ENCODE data around the gene HIBCH. TPM values are rescaled to one million over a fixed set of nuclear protein-coding genes. Genes with fewer than 3 reads are reported as not detected.

HIBCH gene
- total and polyA plus RNA-seq, 4 donors, result 20.2 to 65.2 (median 32.8) TPM

GRCh38 chr2:190165491-190165890 lies 154.1 kb downstream of the HIBCH start:
- WGBS, result 95% methylated on average over 1 of the region's 1 CpG
- Histone ChIP-seq H3K4me1 (ENCODE audit: control insufficient read depth in 4 of 4, insufficient read depth in 4 of 4, low read length in 3 of 4) (no peaks in the 10 kb centered on the region), H3K9me3 (ENCODE audit: control insufficient read depth in 4 of 4, low read length in 3 of 4) (no peaks in the 10 kb centered on the region), H3K9ac (ENCODE audit: low read depth in 1 of 2, low read length in 2 of 2) (no peak overlapping the region), H3K4me3 (ENCODE audit: low read depth in 1 of 3, low read length in 3 of 3) (no peak overlapping the region), H3K36me3 (ENCODE audit: control insufficient read depth in 4 of 4, insufficient read depth in 3 of 4, low read depth in 1 of 4, low read length in 3 of 4) (no peaks in the 10 kb centered on the region), H3K27ac (ENCODE audit: low read depth in 1 of 2, low read length in 2 of 2) (no peak overlapping the region), H3K27me3 (ENCODE audit: control insufficient read depth in 4 of 4, insufficient read depth in 4 of 4, low read length in 3 of 4) (no peaks in the 10 kb centered on the region)
- TF ChIP-seq, protein P1, sequence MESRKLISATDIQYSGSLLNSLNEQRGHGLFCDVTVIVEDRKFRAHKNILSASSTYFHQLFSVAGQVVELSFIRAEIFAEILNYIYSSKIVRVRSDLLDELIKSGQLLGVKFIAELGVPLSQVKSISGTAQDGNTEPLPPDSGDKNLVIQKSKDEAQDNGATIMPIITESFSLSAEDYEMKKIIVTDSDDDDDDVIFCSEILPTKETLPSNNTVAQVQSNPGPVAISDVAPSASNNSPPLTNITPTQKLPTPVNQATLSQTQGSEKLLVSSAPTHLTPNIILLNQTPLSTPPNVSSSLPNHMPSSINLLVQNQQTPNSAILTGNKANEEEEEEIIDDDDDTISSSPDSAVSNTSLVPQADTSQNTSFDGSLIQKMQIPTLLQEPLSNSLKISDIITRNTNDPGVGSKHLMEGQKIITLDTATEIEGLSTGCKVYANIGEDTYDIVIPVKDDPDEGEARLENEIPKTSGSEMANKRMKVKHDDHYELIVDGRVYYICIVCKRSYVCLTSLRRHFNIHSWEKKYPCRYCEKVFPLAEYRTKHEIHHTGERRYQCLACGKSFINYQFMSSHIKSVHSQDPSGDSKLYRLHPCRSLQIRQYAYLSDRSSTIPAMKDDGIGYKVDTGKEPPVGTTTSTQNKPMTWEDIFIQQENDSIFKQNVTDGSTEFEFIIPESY (IDR thresholded peaks at IDR 0.05), result no peak
- TF ChIP-seq HNF4A (conservative IDR thresholded peaks at IDR 0.05) (no peak), TAF1 (conservative IDR thresholded peaks at IDR 0.05) (no peak), FOXA2 (IDR thresholded peaks at IDR 0.05) (no peak), GABPA (IDR thresholded peaks at IDR 0.05 in 1 of 2, conservative IDR thresholded peaks at IDR 0.05 in 1 of 2) (no peak), MAX (IDR thresholded peaks at IDR 0.05) (no peak), EGR1 (IDR thresholded peaks at IDR 0.05; ENCODE audit: low read depth in 2 of 2) (no peak), RXRA (IDR thresholded peaks at IDR 0.05) (no peak), RAD21 (IDR thresholded peaks at IDR 0.05) (no peak)
- TF ChIP-seq, protein P2, sequence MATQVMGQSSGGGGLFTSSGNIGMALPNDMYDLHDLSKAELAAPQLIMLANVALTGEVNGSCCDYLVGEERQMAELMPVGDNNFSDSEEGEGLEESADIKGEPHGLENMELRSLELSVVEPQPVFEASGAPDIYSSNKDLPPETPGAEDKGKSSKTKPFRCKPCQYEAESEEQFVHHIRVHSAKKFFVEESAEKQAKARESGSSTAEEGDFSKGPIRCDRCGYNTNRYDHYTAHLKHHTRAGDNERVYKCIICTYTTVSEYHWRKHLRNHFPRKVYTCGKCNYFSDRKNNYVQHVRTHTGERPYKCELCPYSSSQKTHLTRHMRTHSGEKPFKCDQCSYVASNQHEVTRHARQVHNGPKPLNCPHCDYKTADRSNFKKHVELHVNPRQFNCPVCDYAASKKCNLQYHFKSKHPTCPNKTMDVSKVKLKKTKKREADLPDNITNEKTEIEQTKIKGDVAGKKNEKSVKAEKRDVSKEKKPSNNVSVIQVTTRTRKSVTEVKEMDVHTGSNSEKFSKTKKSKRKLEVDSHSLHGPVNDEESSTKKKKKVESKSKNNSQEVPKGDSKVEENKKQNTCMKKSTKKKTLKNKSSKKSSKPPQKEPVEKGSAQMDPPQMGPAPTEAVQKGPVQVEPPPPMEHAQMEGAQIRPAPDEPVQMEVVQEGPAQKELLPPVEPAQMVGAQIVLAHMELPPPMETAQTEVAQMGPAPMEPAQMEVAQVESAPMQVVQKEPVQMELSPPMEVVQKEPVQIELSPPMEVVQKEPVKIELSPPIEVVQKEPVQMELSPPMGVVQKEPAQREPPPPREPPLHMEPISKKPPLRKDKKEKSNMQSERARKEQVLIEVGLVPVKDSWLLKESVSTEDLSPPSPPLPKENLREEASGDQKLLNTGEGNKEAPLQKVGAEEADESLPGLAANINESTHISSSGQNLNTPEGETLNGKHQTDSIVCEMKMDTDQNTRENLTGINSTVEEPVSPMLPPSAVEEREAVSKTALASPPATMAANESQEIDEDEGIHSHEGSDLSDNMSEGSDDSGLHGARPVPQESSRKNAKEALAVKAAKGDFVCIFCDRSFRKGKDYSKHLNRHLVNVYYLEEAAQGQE (IDR thresholded peaks at IDR 0.05), result no peak
- DNase-seq (ENCODE audit: low spot score), result no peak

DNA sequence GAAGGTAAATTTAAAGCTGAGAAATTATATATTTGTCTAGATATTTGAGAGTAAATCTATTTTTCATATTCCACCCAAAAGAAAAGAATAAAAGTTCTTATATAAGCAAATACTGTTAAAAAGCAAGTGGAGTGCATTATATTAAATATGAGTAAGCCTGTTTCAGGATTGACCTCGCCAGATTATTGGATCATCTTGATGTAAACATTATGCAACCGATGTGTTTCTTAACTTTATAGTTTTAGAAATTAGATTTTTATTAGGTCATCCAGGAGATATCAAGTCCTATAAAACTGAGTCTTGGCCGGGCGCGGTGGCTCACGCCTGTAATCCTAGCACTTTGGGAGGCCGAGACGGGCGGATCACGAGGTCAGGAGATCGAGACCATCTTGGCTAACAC lies 156.8 kb downstream of the HIBCH start:
- H3K9me3 ChIP-seq (ENCODE audit: control insufficient read depth in 4 of 4, low read length in 3 of 4), result no peaks in the 10 kb centered on the region
- H3K4me3 ChIP-seq (ENCODE audit: low read depth in 1 of 3, low read length in 3 of 3), result no peak overlapping the region
- no peak overlapping the region for H3K27ac ChIP-seq (ENCODE audit: low read depth in 1 of 2, low read length in 2 of 2)
- no peaks in the 10 kb centered on the region for H3K27me3 ChIP-seq (ENCODE audit: control insufficient read depth in 4 of 4, insufficient read depth in 4 of 4, low read length in 3 of 4)
- WGBS, result 92% methylated on average over 10 of the region's 11 CpGs
- TF ChIP-seq, protein P2 (IDR thresholded peaks at IDR 0.05), result no peak
- no peak for TF ChIP-seq RAD21 (IDR thresholded peaks at IDR 0.05)
- H3K36me3 ChIP-seq (ENCODE audit: control insufficient read depth in 4 of 4, insufficient read depth in 3 of 4, low read depth in 1 of 4, low read length in 3 of 4), result no peaks in the 10 kb centered on the region
- no peak overlapping the region for H3K9ac ChIP-seq (ENCODE audit: low read depth in 1 of 2, low read length in 2 of 2)
- no peaks in the 10 kb centered on the region for H3K4me1 ChIP-seq (ENCODE audit: control insufficient read depth in 4 of 4, insufficient read depth in 4 of 4, low read length in 3 of 4)
- no peak for DNase-seq (ENCODE audit: low spot score)

Measured in liver (tissue), 9 donors.